LNCaP clone FGC (cell line): ENCODE results near the gene SSBP4.

ENCODE experiments used
- DNase-seq: peaks from one replicate; pipeline ENCODE4 v3.0.0-alpha.2; 2011; ENCODE audit warnings: low read depth
- H3K4me3 ChIP-seq: 2 replicates; pipeline ENCODE4 v1.5.1; 2011; ENCODE audit warnings: mild to moderate bottlenecking, low read depth, low read length, control low read depth
- CTCF ChIP-seq: IDR thresholded peaks from 2 replicates; pipeline ENCODE4 v1.5.1; 2012; ENCODE audit warnings: mild to moderate bottlenecking; ENCODE audit not compliant: control insufficient read depth, insufficient read depth; ENCODE audit errors: extremely low read depth

The SSBP4 gene

GRCh38 chr19:18439910-18440237 lies 20.7 kb downstream of the SSBP4 start:
- no peak for DNase-seq
- no peak for TF ChIP-seq CTCF
- H3K4me3 ChIP-seq, result no peak overlapping the region

GRCh38 chr19:18440415-18440877 lies 21.2 kb downstream of the SSBP4 start:
- peak; percentile 12; the same call in 1 of the 2 replicates for TF ChIP-seq CTCF
- no peak for DNase-seq
- H3K4me3 ChIP-seq, result no peak overlapping the region

GRCh38 chr19:18440936-18441803 lies 22.0 kb downstream of the SSBP4 start:
- no peak for DNase-seq
- no peak overlapping the region for H3K4me3 ChIP-seq
- TF ChIP-seq CTCF, result no peak

- TF ChIP-seq CTCF, result no peak
- no peak overlapping the region for H3K4me3 ChIP-seq
- DNase-seq, result no peak
These were observed 22.9 kb downstream of the SSBP4 start for GRCh38 chr19:18441804-18442788.

GRCh38 chr19:18442941-18443340 lies 23.7 kb downstream of the SSBP4 start:
- H3K4me3 ChIP-seq, result no peak overlapping the region
- no peak for TF ChIP-seq CTCF
- DNase-seq, result no peak

GRCh38 chr19:18443406-18443805 lies 24.2 kb downstream of the SSBP4 start:
- H3K4me3 ChIP-seq, result no peak overlapping the region
- no peak for TF ChIP-seq CTCF
- no peak for DNase-seq
